Peyer's patch (tissue), 4 donors: Measurements from ENCODE around the gene DDIT4. TPM values are rescaled to one million over a fixed set of nuclear protein-coding genes. Genes with fewer than 3 reads are reported as not detected.
A peak's percentile ranks its signal among the peaks of the same experiment; 100 is the strongest.

Experiments used
- DNase-seq, 3 donors: peaks; one replicate each; pipeline ENCODE4 v3.0.0-alpha.2; 2017 to 2019
- H3K27ac ChIP-seq, 4 donors: fragments of 200-600 bp; sonication (generic); one replicate each; pipeline ENCODE4 v1.5.1; 2016 to 2019
- H3K27me3 ChIP-seq, 2 donors: fragments of 200-600 bp; sonication (generic); one replicate each; pipeline ENCODE4 v1.5.1; 2019
- H3K36me3 ChIP-seq, 3 donors: fragments of 200-600 bp; sonication (generic); one replicate each; pipeline ENCODE4 v1.5.1; 2016 to 2019
- H3K4me1 ChIP-seq, 4 donors: fragments of 200-600 bp; sonication (generic); one replicate each; pipeline ENCODE4 v1.5.1; 2016 to 2019
- H3K4me3 ChIP-seq, 4 donors: fragments of 200-600 bp; sonication (generic); 1 replicate in 3 of 4; 2 replicates in 1 of 4; pipeline ENCODE4 v1.5.1; 2016 to 2019; ENCODE audit warnings: mild to moderate bottlenecking in 1 of 4
- H3K9me3 ChIP-seq, 4 donors: fragments of 200-600 bp; sonication (generic); one replicate each; pipeline ENCODE4 v1.5.1; 2016 to 2019; ENCODE audit warnings: mild to moderate bottlenecking in 1 of 4
- POLR2A ChIP-seq, 2 donors: fragments of 450-650 bp; IDR thresholded peaks; one replicate each; pipeline ENCODE4 v1.5.1; 2017; ENCODE audit warnings: antibody characterized with exemption in 2 of 2, mild to moderate bottlenecking in 2 of 2, moderate library complexity in 2 of 2
- total RNA-seq, 4 donors: library from RNA; depleted of rRNA; stranded (reverse); fragments of >200 nt; gene quantifications; one replicate each; pipeline ENCODE4 v1.1.0, GENCODE V29; 2016
- TF ChIP-seq, protein P1 (sequence below), 6 experiments: fragments of 450-650 bp in 4 of 6; fragments of 200-600 bp in 2 of 6; sonication (generic) in 1 of 6; IDR thresholded peaks; one replicate each; pipeline ENCODE4 v1.5.1; 2017 to 2019; ENCODE audit warnings: antibody characterized with exemption in 6 of 6, mild to moderate bottlenecking in 3 of 6, moderate library complexity in 1 of 6

Gene DDIT4
- total RNA-seq, 4 donors from 2014 or later, result 80.6 to 275 (median 123) TPM

DNA sequence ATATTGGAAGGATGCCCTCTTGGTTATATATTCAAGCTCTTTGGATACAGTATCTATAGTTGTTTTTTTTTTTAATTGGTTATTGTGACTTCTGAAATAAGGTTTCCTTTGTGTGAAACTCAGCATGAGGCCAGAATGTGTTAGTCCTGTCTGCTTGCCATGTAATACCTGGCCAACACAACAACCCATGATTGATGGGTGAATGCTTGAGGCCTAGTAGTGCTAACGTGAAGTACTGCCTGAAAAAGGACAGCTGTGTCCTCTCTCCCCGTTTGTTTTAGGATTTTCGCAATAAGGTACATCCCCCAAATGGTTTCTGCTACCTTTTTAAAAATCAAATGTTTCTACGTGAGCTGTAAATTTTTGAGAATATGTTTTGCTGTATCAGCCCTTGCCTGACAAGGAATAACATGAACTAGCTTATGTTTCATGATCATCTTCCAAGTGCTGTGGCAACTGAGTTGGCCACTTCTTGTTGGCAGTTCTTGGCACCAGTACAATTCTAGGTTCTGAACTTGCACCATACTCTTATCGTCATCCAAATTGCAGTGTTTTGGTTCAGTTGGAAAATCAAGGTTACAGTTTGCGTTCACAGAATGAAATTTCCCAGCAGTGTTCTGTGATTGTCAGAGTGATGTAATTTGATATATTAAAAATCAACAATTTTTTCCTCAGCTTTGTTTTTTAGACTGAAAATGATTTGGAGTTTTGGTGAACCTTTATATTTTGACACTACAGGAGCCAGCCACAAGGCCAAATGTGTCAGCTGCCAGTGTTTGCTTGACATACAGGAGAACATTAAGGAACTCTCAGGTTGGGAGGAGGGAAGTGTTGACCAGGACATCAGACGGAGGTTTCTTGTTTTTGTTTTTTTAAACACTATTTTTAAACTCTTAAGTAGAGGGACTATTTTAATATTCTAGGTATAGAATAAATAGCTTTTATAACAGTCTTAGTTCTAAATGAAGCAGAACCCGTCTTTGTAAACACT, 44.2 kb upstream of the DDIT4 start:
- DNase-seq, result peak in 1 of 3 donors; percentile 19
- no peaks in the 10 kb centered on the region for H3K27me3 ChIP-seq
- H3K4me3 ChIP-seq, result no peak overlapping the region
- peaks cover 0 to 52% (median 4%) of the 10 kb centered on the region in 3 donors for H3K36me3 ChIP-seq
- no peak overlapping the region for H3K27ac ChIP-seq
- no peaks in the 10 kb centered on the region for H3K9me3 ChIP-seq
- no peak for TF ChIP-seq POLR2A (IDR thresholded peaks at IDR 0.05)
- TF ChIP-seq, protein P1, sequence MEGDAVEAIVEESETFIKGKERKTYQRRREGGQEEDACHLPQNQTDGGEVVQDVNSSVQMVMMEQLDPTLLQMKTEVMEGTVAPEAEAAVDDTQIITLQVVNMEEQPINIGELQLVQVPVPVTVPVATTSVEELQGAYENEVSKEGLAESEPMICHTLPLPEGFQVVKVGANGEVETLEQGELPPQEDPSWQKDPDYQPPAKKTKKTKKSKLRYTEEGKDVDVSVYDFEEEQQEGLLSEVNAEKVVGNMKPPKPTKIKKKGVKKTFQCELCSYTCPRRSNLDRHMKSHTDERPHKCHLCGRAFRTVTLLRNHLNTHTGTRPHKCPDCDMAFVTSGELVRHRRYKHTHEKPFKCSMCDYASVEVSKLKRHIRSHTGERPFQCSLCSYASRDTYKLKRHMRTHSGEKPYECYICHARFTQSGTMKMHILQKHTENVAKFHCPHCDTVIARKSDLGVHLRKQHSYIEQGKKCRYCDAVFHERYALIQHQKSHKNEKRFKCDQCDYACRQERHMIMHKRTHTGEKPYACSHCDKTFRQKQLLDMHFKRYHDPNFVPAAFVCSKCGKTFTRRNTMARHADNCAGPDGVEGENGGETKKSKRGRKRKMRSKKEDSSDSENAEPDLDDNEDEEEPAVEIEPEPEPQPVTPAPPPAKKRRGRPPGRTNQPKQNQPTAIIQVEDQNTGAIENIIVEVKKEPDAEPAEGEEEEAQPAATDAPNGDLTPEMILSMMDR (IDR thresholded peaks at IDR 0.05), result no peak
- H3K4me1 ChIP-seq, result peaks cover 0 to 17% (median 0%) of the 10 kb centered on the region in 4 donors

DNA sequence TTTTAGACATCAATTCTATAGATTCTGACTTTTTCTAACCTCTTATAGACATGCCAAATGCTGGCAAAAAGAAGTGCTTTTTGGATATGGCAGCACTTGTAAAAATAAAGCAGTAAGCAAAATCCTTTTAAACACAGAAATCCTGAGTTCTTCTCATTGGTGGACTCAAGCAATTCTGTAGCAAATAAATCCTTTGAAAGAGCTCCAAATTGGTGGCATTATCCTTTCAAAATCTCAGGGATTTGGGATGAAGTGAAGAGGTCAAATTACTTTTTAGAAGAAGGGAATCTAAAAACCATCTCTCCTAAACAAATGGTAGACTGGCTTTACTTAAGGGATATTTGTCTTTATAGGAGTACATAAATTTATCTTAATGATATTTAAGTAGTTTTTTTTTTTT, 40.1 kb upstream of the DDIT4 start:
- no peak overlapping the region for H3K27ac ChIP-seq
- peaks cover 0 to 10% (median 0%) of the 10 kb centered on the region in 4 donors for H3K4me1 ChIP-seq
- no peaks in the 10 kb centered on the region for H3K27me3 ChIP-seq
- TF ChIP-seq, protein P1 (IDR thresholded peaks at IDR 0.05), result no peak
- no peak for TF ChIP-seq POLR2A (IDR thresholded peaks at IDR 0.05)
- H3K4me3 ChIP-seq, result no peak overlapping the region
- no peaks in the 10 kb centered on the region for H3K9me3 ChIP-seq
- peaks cover 0 to 72% (median 4%) of the 10 kb centered on the region in 3 donors for H3K36me3 ChIP-seq
- DNase-seq, result no peak

DNA sequence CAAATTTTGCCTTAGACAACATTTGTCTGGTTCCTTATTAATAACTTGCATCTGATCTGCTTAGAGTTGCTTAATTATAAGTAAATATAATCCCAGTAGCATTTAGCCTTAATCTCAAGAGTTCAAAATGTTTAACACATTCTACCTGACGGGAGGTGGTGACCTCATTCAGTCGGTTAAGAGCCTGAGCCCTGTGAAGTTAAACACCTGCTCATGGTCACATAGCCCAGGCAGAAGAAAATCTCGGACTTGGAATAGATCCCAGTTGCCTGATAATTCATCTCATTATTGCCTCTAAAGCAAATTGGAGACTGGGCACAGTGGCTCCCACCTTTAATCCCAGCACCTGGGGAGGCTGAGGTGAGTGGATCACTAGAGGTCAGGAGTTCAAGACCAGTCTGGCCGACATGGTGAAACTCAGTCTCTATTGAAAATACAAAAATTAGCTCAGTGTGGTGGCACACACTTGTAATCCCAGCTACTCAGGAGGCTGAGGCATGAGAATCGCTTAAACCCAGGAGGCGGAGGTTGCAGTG, 39.1 kb upstream of the DDIT4 start:
- no peaks in the 10 kb centered on the region for H3K27me3 ChIP-seq
- H3K4me1 ChIP-seq, result no peaks in the 10 kb centered on the region

DNA sequence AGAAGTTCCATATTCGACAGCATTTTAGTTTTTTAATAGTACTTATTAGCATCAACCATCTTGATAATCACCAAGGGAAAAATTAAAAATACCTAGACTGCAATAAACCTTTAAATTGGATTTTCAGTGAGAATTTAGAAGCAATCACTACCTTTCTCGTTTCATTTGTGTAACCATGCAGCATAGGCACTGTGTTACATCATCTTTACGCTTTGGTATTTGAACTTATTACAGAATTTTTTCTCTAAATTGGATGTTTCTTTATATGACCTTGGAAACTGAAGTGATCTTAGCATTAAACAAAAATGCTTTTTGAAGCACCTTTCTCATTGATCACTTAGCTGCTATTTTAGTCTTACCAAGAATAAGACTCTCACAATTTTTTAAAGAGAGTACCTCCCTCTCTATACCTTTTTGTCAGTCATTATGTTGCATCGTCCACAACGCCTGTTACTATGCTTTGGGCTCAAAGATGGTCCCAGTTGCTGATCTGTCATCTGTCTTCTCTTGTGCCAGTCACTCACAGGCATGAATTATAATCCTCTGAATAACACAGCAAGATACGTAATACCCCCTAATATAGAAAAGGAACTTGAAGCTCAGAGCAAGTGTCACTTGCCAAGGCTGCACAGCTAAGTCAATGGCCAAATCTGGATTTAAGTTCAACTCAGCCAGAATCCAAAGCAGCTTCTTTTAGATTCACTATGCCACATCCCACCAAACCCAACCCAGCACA, 38.0 kb upstream of the DDIT4 start:
- H3K27ac ChIP-seq, result no peak overlapping the region
- no peaks in the 10 kb centered on the region for H3K9me3 ChIP-seq
- no peak for TF ChIP-seq POLR2A (IDR thresholded peaks at IDR 0.05)
- TF ChIP-seq, protein P1 (IDR thresholded peaks at IDR 0.05), result no peak
- H3K4me3 ChIP-seq, result no peak overlapping the region
- peaks cover 0 to 65% (median 4%) of the 10 kb centered on the region in 3 donors for H3K36me3 ChIP-seq
- DNase-seq, result no peak
- H3K4me1 ChIP-seq, result no peaks in the 10 kb centered on the region
- no peaks in the 10 kb centered on the region for H3K27me3 ChIP-seq

More for the DNA sequence above, 39.1 kb upstream of the DDIT4 start:
- no peak for TF ChIP-seq POLR2A (IDR thresholded peaks at IDR 0.05)
- TF ChIP-seq, protein P1 (IDR thresholded peaks at IDR 0.05), result no peak
- no peak overlapping the region for H3K27ac ChIP-seq
- no peaks in the 10 kb centered on the region for H3K9me3 ChIP-seq
- peak in 1 of 3 donors; percentile 29 for DNase-seq
- H3K36me3 ChIP-seq, result peaks cover 0 to 72% (median 4%) of the 10 kb centered on the region in 3 donors
- H3K4me3 ChIP-seq, result no peak overlapping the region

DNA sequence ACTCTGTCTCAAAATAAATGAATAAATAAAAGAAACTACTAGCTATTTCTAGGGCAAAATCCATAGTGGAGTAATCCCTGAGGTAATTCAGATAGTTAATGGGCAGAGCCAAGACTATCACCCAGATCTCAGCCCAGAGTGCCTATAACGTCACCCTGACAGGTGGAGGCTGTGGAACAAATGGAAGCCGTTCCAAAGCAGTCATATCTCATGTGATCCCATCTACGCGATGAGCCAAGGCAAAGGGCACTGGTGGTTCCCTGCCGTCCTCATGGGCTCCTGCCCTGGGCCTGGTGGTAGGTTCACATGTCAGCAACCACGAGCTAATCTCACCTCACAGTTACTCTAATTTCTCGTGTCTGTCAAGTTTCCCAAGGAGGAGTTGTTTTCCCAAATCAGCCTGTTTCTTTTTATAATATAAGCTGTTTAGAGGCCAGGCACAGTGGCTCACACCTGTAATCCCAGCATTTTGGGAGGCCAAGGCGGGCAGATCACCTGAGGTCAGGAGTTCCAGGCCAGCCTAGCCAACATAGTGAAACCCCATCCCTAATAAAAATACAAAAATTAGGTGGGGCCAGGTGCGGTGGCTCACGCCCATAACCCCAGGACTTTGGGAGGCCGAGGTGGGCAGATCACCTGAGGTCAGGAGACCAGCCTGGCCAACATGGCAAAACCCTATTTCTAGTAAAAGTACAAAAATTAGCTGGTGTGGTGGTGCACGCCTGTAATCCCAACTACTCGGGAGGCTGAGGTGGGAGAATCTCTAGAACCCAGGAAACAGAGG, 35.1 kb upstream of the DDIT4 start:
- H3K36me3 ChIP-seq, result peaks cover 0 to 38% (median 4%) of the 10 kb centered on the region in 3 donors
- no peak for DNase-seq
- H3K9me3 ChIP-seq, result no peaks in the 10 kb centered on the region
- TF ChIP-seq, protein P1 (IDR thresholded peaks at IDR 0.05), result no peak
- no peak for TF ChIP-seq POLR2A (IDR thresholded peaks at IDR 0.05)
- H3K4me1 ChIP-seq, result peaks cover 0 to 20% (median 7%) of the 10 kb centered on the region in 4 donors
- H3K27me3 ChIP-seq, result no peaks in the 10 kb centered on the region
- no peak overlapping the region for H3K4me3 ChIP-seq
- H3K27ac ChIP-seq, result no peak overlapping the region
